Testis (tissue), 2 donors: ENCODE data around the gene ASCC1.

ENCODE experiments used
- CTCF ChIP-seq, 3 experiments: fragments of 450-650 bp in 2 of 3; fragments of 200-600 bp in 1 of 3; sonication (generic) in 1 of 3; IDR thresholded peaks; one replicate each; pipeline ENCODE4 v1.5.1; 2016 to 2019; ENCODE audit warnings: antibody characterized with exemption in 3 of 3, mild to moderate bottlenecking in 2 of 3, moderate library complexity in 1 of 3
- POLR2A ChIP-seq: fragments of 450-650 bp; IDR thresholded peaks from one replicate; pipeline ENCODE4 v1.6.1; 2017; ENCODE audit warnings: antibody characterized with exemption, mild to moderate bottlenecking, moderate library complexity

GRCh38 chr10:72229261-72230251 lies 13.5 kb upstream of the ASCC1 start:
- TF ChIP-seq CTCF (IDR thresholded peaks at IDR 0.05) (no peak), POLR2A (no peak)
